Adipose tissue (tissue), 3 donors: ENCODE results near the gene SLC25A33. TPM values are rescaled to one million over a fixed set of nuclear protein-coding genes. Genes with fewer than 3 reads are reported as not detected.

ENCODE experiments used
- H3K27ac ChIP-seq: one replicate; pipeline ENCODE4 v1.5.1; 2013; ENCODE audit warnings: low read depth, low read length
- WGBS, 3 donors: extraction: QIAGEN DNeasy Blood & Tissue Kit; methylation state at CpG; one replicate each; pipeline ENCODE4 v1.1.7; 2013; 5-methylcytosine and 5-hydroxymethylcytosine counted together
- polyA plus RNA-seq, 3 donors: library from polyadenylated mRNA; stranded (reverse); fragments of 200-250 nt; gene quantifications; one replicate each; pipeline ENCODE4 v1.2.3, GENCODE V29; 2013
- donor health status: healthy with polysubstance abuse.
- donor health status: Bipolar disorder and iron deficiency.
- donor health status: healthy.

The SLC25A33 gene
- polyA plus RNA-seq, 3 donors, result 2.7 to 9.7 (median 7.4) TPM

GRCh38 chr1:9633493-9633892 lies 94.2 kb downstream of the SLC25A33 start:
- no peak overlapping the region for H3K27ac ChIP-seq
- WGBS, 3 donors, result 75 to 80% (median 77%) methylated on average over 6 of the region's 6 CpGs

- 72 to 73% (median 72%) methylated on average over 2 of the region's 2 CpGs for WGBS, 3 donors
- no peak overlapping the region for H3K27ac ChIP-seq
Measured at GRCh38 chr1:9634582-9634981, 95.3 kb downstream of the SLC25A33 start.

Other genes with a start within 250 kb of the SLC25A33 start
- 100 to 1,000 TPM in 1 of 3 donors, 10 to 100 TPM in 2; 15.8 to 153 (median 39.6) TPM for gene SPSB1, start 246.6 kb upstream of the SLC25A33 start, polyA plus RNA-seq
- gene TMEM201, start 49.4 kb downstream of the SLC25A33 start, polyA plus RNA-seq, result 1 to 10 TPM; 3.1 to 7.4 (median 4.4) TPM
- gene PIK3CD, start 112.3 kb downstream of the SLC25A33 start, polyA plus RNA-seq, result 1 to 10 TPM; 2.4 to 7.0 (median 7.0) TPM